Measurements from ENCODE around the gene CSNK1D.

DNA sequence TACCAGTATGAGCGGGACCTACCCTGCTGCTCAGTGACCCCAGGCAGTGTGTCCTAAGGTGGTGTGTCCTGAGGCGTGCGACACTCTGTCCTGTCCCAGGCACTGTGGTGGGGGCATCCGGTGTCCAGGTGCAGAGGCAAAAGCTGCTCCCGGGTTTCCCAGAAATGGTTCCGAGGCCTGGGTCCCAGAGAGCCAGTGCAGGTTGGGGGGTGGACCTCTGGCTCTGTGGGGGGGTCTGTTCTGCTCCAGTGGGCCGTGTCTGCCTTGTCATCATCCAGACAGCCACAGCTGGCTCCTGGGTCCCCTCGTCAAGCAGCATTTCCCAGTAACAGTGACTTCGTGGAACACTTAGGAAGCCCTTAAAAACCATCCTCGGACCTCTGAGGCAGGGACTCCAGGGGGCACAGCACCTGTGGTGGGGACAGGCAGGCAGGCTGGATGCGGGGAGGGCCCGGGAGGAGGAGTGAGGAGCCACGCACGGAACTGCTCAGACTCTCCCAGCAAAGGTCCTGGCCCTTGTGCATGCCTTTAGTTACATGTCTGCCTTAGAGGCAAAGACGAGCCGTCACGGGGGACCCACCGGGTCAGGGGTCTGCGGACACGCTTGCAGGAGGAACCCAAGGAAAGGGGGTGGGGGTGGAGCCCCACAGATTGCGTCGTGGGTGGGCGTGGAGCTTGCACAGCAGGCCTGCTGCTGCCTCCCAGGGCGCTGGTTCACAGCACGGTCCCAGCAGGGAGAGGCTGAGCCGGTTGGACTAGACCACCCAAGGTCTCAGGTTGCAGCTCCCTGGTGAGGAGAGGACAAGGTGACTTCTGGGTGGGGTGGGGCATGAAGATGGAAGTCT lies 39.1 kb downstream of the CSNK1D start:
- TF ChIP-seq TAF1 (IDR thresholded peaks at IDR 0.05; ENCODE audit: low read depth, low read length), result no peak
- no peak for TF ChIP-seq POLR2A (IDR thresholded peaks at IDR 0.05; ENCODE audit: low read depth, low read length)
- no peak for TF ChIP-seq POLR2AphosphoS5 (IDR thresholded peaks at IDR 0.05; ENCODE audit: low read depth, low read length)

Measured in GM12891 (cell line).